Hepatic stellate cell (primary cell): ENCODE measurements around the gene ORC4.
"Not testable (repeated sequence)": the region's sequence is repeated elsewhere in the genome, so short reads cannot be mapped to it uniquely, and the experiment has no call there.

Experiments
- DNase-seq: peaks from one replicate; pipeline ENCODE4 v3.0.0; 2011; ENCODE audit warnings: low spot score

The ORC4 gene

DNA sequence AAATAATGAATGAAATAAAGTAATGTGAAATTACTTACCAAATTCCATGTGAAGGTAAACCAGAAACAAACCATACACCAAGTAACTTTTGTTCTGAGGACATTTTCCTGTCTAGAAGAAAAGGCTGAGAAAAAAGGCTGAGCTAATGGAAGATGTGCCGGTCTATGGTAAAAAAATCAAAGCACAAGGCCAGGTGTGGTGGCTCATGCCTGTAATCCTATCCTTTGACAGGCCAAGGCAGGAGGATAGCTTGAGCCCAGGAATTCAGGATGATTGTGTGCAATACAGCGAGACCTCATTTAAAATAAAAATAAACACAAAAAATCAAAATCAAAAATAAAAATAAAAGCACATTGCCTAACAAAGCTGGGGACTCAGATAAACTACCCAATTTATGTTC lies 6.7 kb downstream of the ORC4 start:
- no peak for DNase-seq

DNA sequence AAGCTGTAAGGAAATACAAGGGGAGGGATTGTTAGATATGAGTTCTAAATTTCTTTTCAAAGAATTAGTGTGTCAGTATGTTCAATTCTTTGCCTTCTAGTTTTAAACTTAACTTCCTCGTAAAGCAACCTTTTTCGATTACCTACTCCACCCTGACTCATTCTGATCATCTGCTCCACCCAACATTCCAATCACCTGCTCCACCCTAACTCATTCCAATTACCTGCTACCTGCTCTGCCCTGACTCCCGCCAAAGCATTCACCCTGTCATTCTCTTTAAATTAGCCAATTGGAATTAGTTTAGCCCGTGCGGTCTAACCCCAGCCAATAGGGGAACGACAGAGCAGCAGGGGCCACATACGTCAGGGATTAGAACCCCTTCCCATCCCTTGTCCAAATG lies 12.1 kb downstream of the ORC4 start:
- not testable (repeated sequence) for DNase-seq

GRCh38 chr2:148007219-148007900 lies 13.2 kb downstream of the ORC4 start:
- DNase-seq = no peak

DNA sequence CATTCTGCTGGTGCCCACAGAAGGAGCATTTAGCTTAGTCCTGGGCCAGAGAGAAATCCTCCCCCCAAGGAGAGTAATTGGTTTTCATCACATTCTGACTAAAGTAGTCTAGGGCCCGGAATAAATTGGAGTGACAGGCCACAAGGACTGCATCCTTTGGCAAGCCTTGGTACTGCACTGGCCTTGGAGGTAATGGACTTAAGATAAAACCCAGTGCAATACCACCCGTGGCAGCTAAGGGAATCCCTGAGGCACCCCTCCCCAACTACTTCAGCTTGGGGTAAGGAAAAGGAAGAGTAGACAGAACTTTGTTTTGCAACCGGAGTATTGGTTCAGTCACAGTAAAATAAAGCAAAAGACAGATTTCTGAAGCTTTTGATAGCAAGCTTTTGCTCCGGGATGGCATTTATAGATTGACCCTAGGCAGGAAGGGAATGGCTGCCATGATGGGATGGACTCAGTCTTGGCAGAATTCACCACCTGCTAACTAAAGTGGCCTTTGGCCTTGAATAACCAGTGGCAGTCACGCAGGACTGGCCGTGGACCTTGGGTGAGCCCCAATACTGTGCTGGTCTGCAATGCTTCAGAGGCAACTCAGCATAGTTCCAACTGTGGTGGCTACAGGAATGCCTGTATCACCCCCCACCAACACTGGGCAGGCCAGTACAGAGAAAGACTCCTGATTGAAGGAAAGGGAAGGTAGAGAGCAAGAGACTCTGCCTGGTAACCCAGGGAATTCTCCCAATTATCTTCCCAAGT lies 14.1 kb downstream of the ORC4 start:
- no peak for DNase-seq

DNA sequence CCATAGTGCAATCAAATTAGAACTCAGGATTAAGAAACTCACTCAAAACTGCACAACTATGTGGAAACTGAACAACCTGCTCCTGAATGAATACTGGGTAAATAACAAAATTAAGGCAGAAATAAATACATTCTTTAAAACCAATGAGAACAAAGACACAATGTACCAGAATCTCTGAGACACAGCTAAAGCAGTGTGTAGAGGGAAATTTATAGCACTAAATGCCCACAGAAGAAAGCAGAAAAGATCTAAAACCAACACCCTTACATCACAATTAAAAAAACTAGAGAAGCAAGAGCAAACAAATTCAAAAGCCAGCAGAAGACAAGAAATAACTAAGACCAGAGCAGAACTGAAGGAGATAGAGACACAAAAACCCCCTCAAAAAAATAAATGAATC lies 18.1 kb downstream of the ORC4 start:
- DNase-seq = not testable (repeated sequence)

GRCh38 chr2:148000095-148000494 lies 20.4 kb downstream of the ORC4 start:
- DNase-seq = no peak

DNA sequence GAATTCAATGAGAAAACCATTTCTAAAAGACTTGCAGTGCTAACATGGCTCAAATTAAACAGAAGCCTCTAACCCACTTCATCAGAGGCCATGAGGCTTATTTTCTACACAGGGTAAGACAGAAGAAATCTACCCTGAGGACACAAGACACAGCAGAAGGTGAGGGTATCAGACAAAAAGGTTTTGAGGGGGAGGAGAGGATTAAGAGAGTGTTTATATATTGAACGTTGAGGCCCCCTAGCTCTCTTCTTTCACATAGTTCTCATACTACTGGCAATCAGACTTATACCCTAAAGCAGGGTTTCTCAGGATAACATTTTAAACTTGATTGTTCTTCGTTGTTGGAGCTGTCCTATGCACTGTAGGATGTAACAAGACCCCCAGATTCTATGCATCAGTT lies 21.4 kb downstream of the ORC4 start:
- DNase-seq = no peak

DNA sequence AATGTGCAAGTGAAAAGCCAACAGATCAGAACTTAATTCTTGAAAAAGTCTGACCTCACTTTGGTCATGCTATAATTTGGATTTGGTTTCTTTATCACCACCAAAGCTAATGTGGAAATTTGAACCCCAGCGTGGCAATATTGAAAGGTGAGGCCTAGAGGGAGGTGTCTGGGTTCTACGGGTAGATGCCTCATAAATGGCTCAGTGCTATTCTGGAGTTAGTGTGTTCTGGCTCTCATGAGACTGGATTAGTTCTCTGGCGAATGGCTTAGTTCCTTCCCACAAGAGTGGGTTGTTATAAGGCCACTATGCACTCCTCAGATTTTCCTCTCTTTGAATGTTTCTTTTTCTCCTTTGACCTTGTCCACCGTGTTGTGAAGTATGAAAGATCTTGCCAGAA lies 22.3 kb downstream of the ORC4 start:
- no peak for DNase-seq

DNA sequence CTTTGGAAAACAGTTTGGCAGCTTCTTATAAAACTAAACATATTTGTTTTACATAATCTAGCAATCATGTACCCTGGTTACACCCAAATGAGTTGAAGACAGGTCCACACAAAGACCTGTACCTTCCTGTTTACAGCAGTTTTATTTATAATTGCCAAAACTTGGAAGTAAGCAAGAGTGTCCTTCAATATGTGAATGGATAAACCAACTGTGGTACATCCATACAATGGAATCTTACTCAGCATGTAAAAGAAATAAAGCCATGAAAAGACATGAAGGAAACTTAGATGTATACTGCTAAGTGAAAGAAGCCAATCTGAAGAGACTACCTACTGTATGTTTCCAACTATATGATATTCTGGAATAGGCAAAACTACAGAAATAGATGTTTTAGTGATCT lies 23.7 kb downstream of the ORC4 start:
- no peak for DNase-seq

DNA sequence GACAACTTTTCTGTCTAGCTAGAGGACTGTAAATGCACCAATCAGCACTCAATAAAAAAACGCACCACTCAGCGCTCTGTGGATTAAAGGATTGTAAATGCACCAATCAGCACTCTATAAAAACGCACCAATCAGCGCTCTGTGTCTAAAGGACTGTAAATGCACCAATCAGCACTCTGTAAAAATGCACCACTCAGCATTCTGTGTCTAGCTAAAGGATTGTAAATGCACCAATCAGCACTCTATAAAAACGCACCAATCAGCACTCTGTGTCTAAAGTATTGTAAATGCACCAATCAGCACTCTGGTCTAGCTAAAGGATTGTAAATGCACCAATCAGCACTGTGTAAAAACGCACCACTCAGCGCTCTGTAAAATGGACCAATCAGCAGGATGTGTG lies 25.6 kb downstream of the ORC4 start:
- DNase-seq = not testable (repeated sequence)

GRCh38 chr2:147989809-147990403 lies 30.6 kb downstream of the ORC4 start:
- DNase-seq = peak; percentile 29

DNA sequence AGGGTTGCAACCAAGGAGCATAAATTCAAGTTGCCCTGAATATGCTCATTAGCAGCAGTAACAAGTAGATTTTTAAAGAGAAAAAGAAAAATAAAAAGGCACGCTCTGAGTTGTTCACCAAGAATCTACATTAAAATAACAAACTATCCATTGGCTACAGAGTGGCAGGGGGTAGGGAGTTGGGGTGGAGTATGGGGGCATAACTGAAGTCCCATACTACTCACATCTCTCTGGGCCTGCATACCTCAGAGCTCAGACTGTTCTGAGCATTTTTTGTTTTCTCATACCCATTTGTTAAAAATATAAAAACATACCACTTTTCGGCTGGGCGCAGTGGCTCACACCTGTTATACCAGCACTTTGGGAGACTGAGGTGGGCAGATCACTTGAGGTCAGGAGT lies 31.4 kb downstream of the ORC4 start:
- DNase-seq = no peak

DNA sequence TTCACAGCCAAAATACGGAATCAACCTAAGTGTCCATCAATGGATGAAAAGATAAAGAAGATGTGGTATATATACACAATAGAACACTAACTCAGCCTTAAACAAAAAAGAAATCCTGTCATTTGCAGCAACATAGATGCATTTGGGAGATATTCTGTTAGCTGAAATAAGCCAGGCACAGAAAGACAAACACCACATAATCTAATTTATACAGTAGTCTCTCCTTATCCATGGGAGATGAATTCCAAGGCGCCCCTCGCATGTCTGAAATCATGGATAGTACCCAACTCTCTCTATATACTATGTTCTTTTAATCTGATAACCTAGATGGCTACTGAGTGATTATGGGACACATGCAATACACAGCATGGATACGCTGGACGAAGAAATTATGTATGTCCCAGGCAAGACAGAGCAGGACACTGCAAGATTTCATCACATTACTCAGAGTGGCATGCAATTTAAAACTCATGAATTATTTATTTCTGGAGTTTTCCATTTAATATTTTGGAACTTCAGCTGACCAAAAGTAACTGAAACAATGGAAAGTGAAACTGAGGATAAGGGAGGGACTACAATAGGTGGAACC lies 39.5 kb downstream of the ORC4 start:
- DNase-seq = no peak

DNA sequence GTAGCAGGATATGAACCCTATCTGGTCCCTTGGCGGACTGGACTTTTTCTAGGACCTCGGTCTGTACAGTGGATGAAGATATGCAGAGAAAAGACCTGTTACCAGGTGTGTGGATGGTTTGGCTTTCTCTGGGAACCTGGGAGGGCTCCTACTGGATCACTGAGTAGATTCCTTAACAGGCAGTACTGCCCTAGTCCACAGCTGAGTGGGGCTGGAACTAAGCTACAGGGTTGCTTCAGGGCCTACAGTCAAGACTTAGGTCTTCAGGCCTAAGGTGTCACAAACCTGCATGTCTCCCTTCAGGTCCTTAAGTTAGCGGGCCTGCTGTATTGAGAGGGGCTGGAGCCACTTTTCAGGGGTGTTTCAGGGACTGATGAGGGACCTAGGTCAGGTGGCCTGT lies 42.9 kb downstream of the ORC4 start:
- DNase-seq = no peak

- no peak for DNase-seq
Measured at GRCh38 chr2:147976102-147976501, 44.4 kb downstream of the ORC4 start.

DNA sequence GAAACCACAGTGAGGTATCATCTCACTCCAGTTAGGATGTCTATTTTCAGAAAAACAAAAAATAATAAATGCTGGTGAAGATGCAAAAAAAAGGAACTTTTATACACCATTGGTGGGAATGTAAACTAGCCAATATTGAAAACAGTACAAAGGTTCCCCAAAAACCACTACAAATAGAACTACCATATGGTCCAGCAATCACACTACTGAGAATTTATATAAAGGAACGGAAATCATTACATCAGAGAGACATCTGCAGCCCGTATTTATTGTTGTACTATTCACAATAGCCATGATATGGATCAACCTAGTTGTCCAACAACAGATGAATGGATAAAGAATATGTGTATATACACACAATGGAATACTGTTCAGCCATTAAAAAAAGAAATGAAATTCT lies 52.0 kb downstream of the ORC4 start:
- DNase-seq = no peak

GRCh38 chr2:147952118-147952517 lies 68.4 kb downstream of the ORC4 start:
- DNase-seq = no peak

GRCh38 chr2:147945660-147946059 lies 74.9 kb downstream of the ORC4 start:
- DNase-seq = no peak

DNA sequence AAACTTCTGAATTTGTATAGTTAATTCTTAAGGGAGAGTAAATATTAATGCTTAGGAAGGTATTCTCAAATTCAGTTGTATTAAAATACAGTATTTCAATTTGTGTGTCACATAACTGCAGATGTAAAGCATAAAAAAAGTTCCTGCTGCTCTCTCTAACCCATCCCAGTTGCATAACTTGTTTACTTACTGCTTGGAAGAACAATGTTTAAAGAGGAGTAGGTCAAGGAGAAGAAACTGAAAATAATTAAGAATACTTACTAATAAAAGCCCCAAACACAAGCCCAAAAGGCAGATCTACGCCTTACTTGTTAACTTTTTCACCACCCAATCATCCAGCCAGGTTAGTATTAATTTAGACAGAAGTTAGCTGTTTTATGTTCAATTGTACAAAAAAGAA lies 81.2 kb downstream of the ORC4 start:
- no peak for DNase-seq

DNA sequence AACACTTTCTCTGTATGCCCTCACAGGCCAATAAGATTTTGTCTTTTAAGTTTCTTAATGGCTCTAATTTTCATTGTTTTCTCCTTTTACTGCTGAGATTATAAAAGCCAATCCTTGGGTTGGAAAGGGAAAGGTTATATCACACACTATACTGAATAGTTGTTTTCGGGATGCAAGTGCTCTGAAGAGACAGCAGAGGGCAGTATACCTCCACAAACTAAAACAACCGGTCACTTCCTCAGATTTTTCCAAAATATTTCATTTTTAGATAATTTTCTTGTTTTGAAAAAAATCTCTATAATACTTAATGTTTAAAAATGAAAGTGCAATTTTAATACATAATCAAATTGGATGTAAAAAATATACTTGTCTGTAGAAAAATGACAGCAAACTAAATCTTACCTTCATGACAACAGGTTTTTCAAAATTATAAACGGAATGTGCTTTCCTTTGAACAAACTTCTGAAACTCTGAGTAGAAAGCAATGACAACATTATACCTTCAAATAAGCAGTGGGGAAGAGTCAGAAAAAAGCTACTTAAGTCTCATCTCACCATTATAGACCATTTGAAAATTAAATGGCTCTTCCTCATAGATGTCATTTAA lies 82.7 kb downstream of the ORC4 start:
- no peak for DNase-seq

GRCh38 chr2:147934881-147935620 lies 85.5 kb downstream of the ORC4 start:
- no peak for DNase-seq

DNA sequence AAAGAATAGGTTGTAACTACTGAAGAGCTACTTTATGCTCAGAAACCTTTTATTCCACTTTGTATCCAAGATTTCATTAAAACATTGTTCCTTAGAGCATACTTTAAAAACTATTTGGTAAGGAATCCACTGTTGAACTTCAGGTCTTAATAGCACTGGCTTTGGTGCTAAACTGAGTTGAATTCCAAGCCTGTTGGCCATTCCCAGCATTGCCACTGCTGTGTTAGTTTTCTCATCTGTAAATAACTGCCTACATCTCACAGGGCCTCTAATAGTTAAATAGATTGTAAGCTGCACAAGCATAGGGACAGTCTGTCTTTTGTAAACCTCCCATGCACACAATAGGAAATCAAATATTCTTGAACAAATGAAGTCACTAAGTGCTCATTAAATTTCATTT lies 86.6 kb downstream of the ORC4 start:
- no peak for DNase-seq
